OCI-LY7 (cell line): ENCODE measurements around the gene HDGFL3. TPM values are rescaled to one million over a fixed set of nuclear protein-coding genes. Genes with fewer than 3 reads are reported as not detected.

Source experiments
- BruUV-seq: library from RNA; stranded (reverse); fragments of 400-500 nt; replicated peaks from 2 replicates; lab custom pipeline; 2021; lab: Mats Ljungman, UMichigan
- CTCF ChIA-PET: fragments of 300-600 bp; sonication (Branson Sonifier 250); formaldehyde crosslinking; loops from one replicate; lab custom pipeline; 2022; ENCODE audit warnings: antibody characterized with exemption; ENCODE audit not compliant: unreplicated experiment; lab: Charles Lee
- POLR2A ChIA-PET: fragments of 300-600 bp; sonication (Branson Sonifier 250); formaldehyde crosslinking; loops from one replicate; lab custom pipeline; 2022; ENCODE audit warnings: antibody characterized with exemption; lab: Charles Lee
- DNase-seq: peaks from one replicate; pipeline ENCODE4 v3.0.0-alpha.2; 2015; ENCODE audit warnings: low spot score
- H2AFZ ChIP-seq: fragments of 200-600 bp; sonication (generic), shearing (Covaris generic); 2 replicates; pipeline ENCODE4 v1.6.1; 2014; ENCODE audit warnings: mild to moderate bottlenecking, antibody characterized with exemption, low read length, moderate library complexity
- H3K27ac ChIP-seq: fragments of 200-600 bp; sonication (generic); 2 replicates; pipeline ENCODE4 v1.5.1; 2014; ENCODE audit warnings: mixed run types, low read depth, mild to moderate bottlenecking, moderate library complexity, low read length, inconsistent platforms; ENCODE audit not compliant: poor library complexity, severe bottlenecking
- H3K36me3 ChIP-seq: fragments of 200-600 bp; sonication (generic); 2 replicates; pipeline ENCODE4 v1.6.1; 2014; ENCODE audit warnings: mild to moderate bottlenecking, antibody characterized with exemption, low read length, moderate library complexity, mixed read lengths; ENCODE audit not compliant: insufficient read depth
- H3K4me1 ChIP-seq: fragments of 200-600 bp; sonication (generic); 2 replicates; pipeline ENCODE4 v1.5.1; 2014; ENCODE audit warnings: mild to moderate bottlenecking, low read length; ENCODE audit not compliant: insufficient read depth, poor library complexity, severe bottlenecking
- H3K4me2 ChIP-seq: fragments of 200-600 bp; sonication (generic); 2 replicates; pipeline ENCODE4 v1.6.1; 2014; ENCODE audit warnings: mild to moderate bottlenecking, low read length
- H3K4me3 ChIP-seq: fragments of 200-600 bp; sonication (generic); 2 replicates; pipeline ENCODE4 v1.5.1; 2014; ENCODE audit warnings: mild to moderate bottlenecking, low read depth, low read length; ENCODE audit not compliant: poor library complexity, severe bottlenecking
- H3K79me2 ChIP-seq: fragments of 200-600 bp; sonication (generic); 2 replicates; pipeline ENCODE4 v1.6.1; 2016; ENCODE audit warnings: low read depth, mild to moderate bottlenecking, low read length, moderate library complexity, mixed read lengths; ENCODE audit not compliant: insufficient read depth
- H3K9me2 ChIP-seq: fragments of 200-600 bp; sonication (generic); 2 replicates; pipeline ENCODE4 v1.6.1; 2016; ENCODE audit warnings: mild to moderate bottlenecking, low read length, mixed read lengths; ENCODE audit not compliant: insufficient read depth
- H3K9me3 ChIP-seq: fragments of 200-600 bp; sonication (generic); 2 replicates; pipeline ENCODE4 v1.6.1; 2014; ENCODE audit warnings: mild to moderate bottlenecking, mixed run types, low read length, mixed read lengths
- H4K20me1 ChIP-seq: fragments of 200-600 bp; sonication (generic); 2 replicates; pipeline ENCODE4 v1.6.1; 2014; ENCODE audit warnings: mild to moderate bottlenecking, antibody characterized with exemption, low read length, moderate library complexity, mixed read lengths; ENCODE audit not compliant: insufficient read depth
- EZH2phosphoT487 ChIP-seq: fragments of 200-600 bp; sonication (generic); IDR thresholded peaks from 2 replicates; pipeline ENCODE4 v1.6.1; 2018; ENCODE audit warnings: low read depth, borderline replicate concordance, mild to moderate bottlenecking, mixed run types, antibody characterized with exemption, low read length, moderate library complexity, mixed read lengths
- intact Hi-C: fragments of 100-400 bp; cut with micrococcal nuclease; formaldehyde crosslinking; loops from one replicate; pipeline ENCODE4 v1.10.0; 2022; ENCODE audit not compliant: unreplicated experiment
- total RNA-seq, 2 experiments: library from RNA; depleted of rRNA in 1 of 2; stranded (reverse); fragments of >200 nt in 1 of 2; shearing (Covaris generic) in 1 of 2; gene quantifications; 2 replicates each; pipeline ENCODE4 v1.2.3, GENCODE V29; 2014 to 2022
- TF ChIP-seq, protein P1 (sequence below): fragments of 200-600 bp; sonication (generic); conservative IDR thresholded peaks from 2 replicates; pipeline ENCODE4 v1.5.1; 2014; ENCODE audit warnings: mild to moderate bottlenecking, antibody characterized with exemption, low read length, moderate library complexity, mixed read lengths

HDGFL3 gene
- total RNA-seq, 2 experiments from 2014 or later: 29.3 to 74.4 TPM

- TF ChIP-seq EZH2phosphoT487: no peak
- TF ChIP-seq, protein P1, sequence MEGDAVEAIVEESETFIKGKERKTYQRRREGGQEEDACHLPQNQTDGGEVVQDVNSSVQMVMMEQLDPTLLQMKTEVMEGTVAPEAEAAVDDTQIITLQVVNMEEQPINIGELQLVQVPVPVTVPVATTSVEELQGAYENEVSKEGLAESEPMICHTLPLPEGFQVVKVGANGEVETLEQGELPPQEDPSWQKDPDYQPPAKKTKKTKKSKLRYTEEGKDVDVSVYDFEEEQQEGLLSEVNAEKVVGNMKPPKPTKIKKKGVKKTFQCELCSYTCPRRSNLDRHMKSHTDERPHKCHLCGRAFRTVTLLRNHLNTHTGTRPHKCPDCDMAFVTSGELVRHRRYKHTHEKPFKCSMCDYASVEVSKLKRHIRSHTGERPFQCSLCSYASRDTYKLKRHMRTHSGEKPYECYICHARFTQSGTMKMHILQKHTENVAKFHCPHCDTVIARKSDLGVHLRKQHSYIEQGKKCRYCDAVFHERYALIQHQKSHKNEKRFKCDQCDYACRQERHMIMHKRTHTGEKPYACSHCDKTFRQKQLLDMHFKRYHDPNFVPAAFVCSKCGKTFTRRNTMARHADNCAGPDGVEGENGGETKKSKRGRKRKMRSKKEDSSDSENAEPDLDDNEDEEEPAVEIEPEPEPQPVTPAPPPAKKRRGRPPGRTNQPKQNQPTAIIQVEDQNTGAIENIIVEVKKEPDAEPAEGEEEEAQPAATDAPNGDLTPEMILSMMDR: no peak
- no TSS peak for BruUV-seq
- H3K9me3 ChIP-seq: no peaks in the 10 kb centered on the region
- H3K4me2 ChIP-seq: no peak overlapping the region
- no peaks in the 10 kb centered on the region for H3K4me1 ChIP-seq
- ChIA-PET POLR2A (no interaction called here), CTCF (interaction anchor here (1.1 kb wide), 1 partner anchor 187 kb away, joined by 4 read pairs; no protein-coding TSS in a partner anchor)
- H4K20me1 ChIP-seq: no peaks in the 10 kb centered on the region
- DNase-seq: no peak
- intact Hi-C loops: loop anchor here (2.0 kb wide), 2 partner anchors 132 to 188 kb away; no protein-coding TSS in a partner anchor
- no peaks in the 10 kb centered on the region for H3K36me3 ChIP-seq
- no peak overlapping the region for H2AFZ ChIP-seq
- H3K4me3 ChIP-seq: no peak overlapping the region
- no peak overlapping the region for H3K27ac ChIP-seq
- no peaks in the 10 kb centered on the region for H3K9me2 ChIP-seq
- no peaks in the 10 kb centered on the region for H3K79me2 ChIP-seq
Observed at GRCh38 chr15:83249030-83249343, 41.4 kb upstream of the HDGFL3 start.

GRCh38 chr15:83248151-83249029, 40.8 kb upstream of the HDGFL3 start:
- Histone ChIP-seq H2AFZ (no peak overlapping the region), H3K27ac (no peak overlapping the region), H3K4me2 (no peak overlapping the region), H3K36me3 (no peaks in the 10 kb centered on the region), H3K9me2 (no peaks in the 10 kb centered on the region), H4K20me1 (no peaks in the 10 kb centered on the region), H3K4me3 (no peak overlapping the region), H3K9me3 (no peaks in the 10 kb centered on the region), H3K79me2 (no peaks in the 10 kb centered on the region), H3K4me1 (no peaks in the 10 kb centered on the region)
- intact Hi-C loops: loop anchor here (1.0 to 2.0 kb wide), 3 partner anchors 132 to 311 kb away; no protein-coding TSS in a partner anchor
- BruUV-seq: no TSS peak
- CTCF ChIA-PET: interaction anchor here (1.1 kb wide), 1 partner anchor 188 kb away, joined by 4 read pairs; no protein-coding TSS in a partner anchor
- POLR2A ChIA-PET: interaction anchor here (0.6 kb wide), 1 partner anchor 11 kb away, joined by 4 read pairs; no protein-coding TSS in a partner anchor
- TF ChIP-seq, protein P1: peak; percentile 95
- TF ChIP-seq EZH2phosphoT487: no peak
- DNase-seq: peak; percentile 65
